GM12878 (cell line): Measurements from ENCODE around the gene DNAH1. TPM values are rescaled to one million over a fixed set of nuclear protein-coding genes. Genes with fewer than 3 reads are reported as not detected.

Experiments
- ATAC-seq: fragments of 200-7000 bp; cut with Tn5 transposase; 3 replicates; pipeline ENCODE4 v1.9.1; 2020; ENCODE audit warnings: mild to moderate bottlenecking, moderate library complexity
- BruUV-seq: library from RNA; stranded (reverse); fragments of 400-500 nt; replicated peaks from 2 replicates; lab custom pipeline; 2021; lab: Mats Ljungman, UMichigan
- CTCF ChIA-PET: fragments of 300-600 bp; sonication (Branson Sonifier 250); formaldehyde crosslinking; extraction: SDS; loops from one replicate; lab custom pipeline; 2021; ENCODE audit warnings: inconsistent platforms; lab: Yijun Ruan, JAX
- POLR2A ChIA-PET: fragments of 350-600 bp; formaldehyde crosslinking; extraction: SDS; loops from one replicate; lab custom pipeline; 2021; ENCODE audit warnings: inconsistent platforms; lab: Charles Lee
- RAD21 ChIA-PET: fragments of 300-600 bp; sonication (Branson Sonifier 250); formaldehyde crosslinking; loops from one replicate; lab custom pipeline; 2023; ENCODE audit warnings: antibody characterized with exemption; ENCODE audit not compliant: unreplicated experiment; lab: Charles Lee
- SMC1A ChIA-PET: fragments of 300-600 bp; sonication (Branson Sonifier 250); formaldehyde crosslinking; loops from one replicate; lab custom pipeline; 2023; ENCODE audit not compliant: unreplicated experiment, uncharacterized antibody; lab: Charles Lee
- DNase-seq: peaks from one replicate; pipeline ENCODE4 v3.0.0-alpha.2; 2011; ENCODE audit warnings: low read depth, low spot score
- FAIRE-seq: peaks from 3 replicates; lab custom pipeline; 2011; peaks lifted over from hg19 to GRCh38; lab: Jason Lieb, UNC
- H2AFZ ChIP-seq: 2 replicates; pipeline ENCODE4 v1.6.0; 2011; ENCODE audit warnings: low read depth, low read length, control low read depth; ENCODE audit not compliant: control insufficient read depth
- H3K27ac ChIP-seq: 2 replicates; pipeline ENCODE4 v1.5.1; 2011; ENCODE audit warnings: control low read depth; ENCODE audit not compliant: control insufficient read depth, insufficient read depth
- H3K27me3 ChIP-seq, 2 experiments: replicated peaks in 1 of 2; 2 replicates each; pipeline versions ENCODE4 v1.6.0 to v1.6.1; 2011; ENCODE audit warnings: low read length in 1 of 2; ENCODE audit not compliant: control insufficient read depth in 2 of 2, insufficient read depth in 2 of 2
- H3K36me3 ChIP-seq, 2 experiments: 2 replicates each; pipeline ENCODE4 v1.5.1; 2011; ENCODE audit warnings: low read length in 1 of 2; ENCODE audit not compliant: control insufficient read depth in 2 of 2, insufficient read depth in 2 of 2
- H3K4me1 ChIP-seq: 2 replicates; pipeline ENCODE4 v1.6.1; 2011; ENCODE audit warnings: mild to moderate bottlenecking, low read length, moderate library complexity, mixed read lengths; ENCODE audit not compliant: control insufficient read depth, insufficient read depth
- H3K4me2 ChIP-seq: 2 replicates; pipeline ENCODE4 v1.6.0; 2011; ENCODE audit warnings: control low read depth; ENCODE audit not compliant: control insufficient read depth, insufficient read depth
- H3K4me3 ChIP-seq: fragments of 200-600 bp; sonication (generic); 2 replicates; pipeline ENCODE4 v1.5.1; 2016
- H3K79me2 ChIP-seq: 2 replicates; pipeline ENCODE4 v1.6.0; 2011; ENCODE audit warnings: low read length; ENCODE audit not compliant: control insufficient read depth, insufficient read depth
- H3K9ac ChIP-seq: 2 replicates; pipeline ENCODE4 v1.8.0; 2011; ENCODE audit warnings: low read length, control low read depth, mixed read lengths; ENCODE audit not compliant: control insufficient read depth, insufficient read depth
- H3K9me3 ChIP-seq: replicated peaks from 3 replicates; pipeline ENCODE4 v1.5.1; 2011; ENCODE audit warnings: mild to moderate bottlenecking, low read length; ENCODE audit not compliant: control insufficient read depth, insufficient read depth
- H4K20me1 ChIP-seq: 2 replicates; pipeline ENCODE4 v1.6.0; 2011; ENCODE audit not compliant: control insufficient read depth, insufficient read depth
- ATF2 ChIP-seq: IDR thresholded peaks from 2 replicates; pipeline ENCODE4 v1.6.1; 2012; ENCODE audit warnings: low read length, inconsistent platforms
- BMI1 ChIP-seq: fragments of 450-650 bp; IDR thresholded peaks from 2 replicates; pipeline ENCODE4 v1.6.1; 2016; ENCODE audit warnings: mild to moderate bottlenecking, moderate library complexity, borderline replicate concordance
- CEBPZ ChIP-seq: fragments of 150-350 bp; IDR thresholded peaks from 2 replicates; pipeline ENCODE4 v1.6.1; 2016; ENCODE audit warnings: low read depth, low read length
- CTCF ChIP-seq, 3 experiments: IDR thresholded peaks in 2 of 3; conservative IDR thresholded peaks in 1 of 3; 2 replicates each; pipeline ENCODE4 v1.5.1; 2011; ENCODE audit warnings: low read depth in 3 of 3, low read length in 3 of 3, mild to moderate bottlenecking in 3 of 3, control low read depth in 2 of 3, moderate library complexity in 2 of 3, inconsistent platforms in 1 of 3, mixed read lengths in 1 of 3; ENCODE audit not compliant: control insufficient read depth in 2 of 3, insufficient read depth in 1 of 3; ENCODE audit errors: extremely low read depth in 1 of 3
- PML ChIP-seq: IDR thresholded peaks from 2 replicates; pipeline ENCODE4 v1.6.1; 2012; ENCODE audit warnings: low read length, inconsistent platforms
- POU2F2 ChIP-seq: IDR thresholded peaks from 3 replicates; pipeline ENCODE4 v1.6.1; 2011; ENCODE audit warnings: low read depth, mild to moderate bottlenecking, low read length, borderline replicate concordance
- SMAD1 ChIP-seq: fragments of 450-650 bp; IDR thresholded peaks from 2 replicates; pipeline ENCODE4 v1.6.1; 2018; ENCODE audit warnings: mild to moderate bottlenecking, low read depth; ENCODE audit not compliant: partially characterized antibody
- SMC3 ChIP-seq: IDR thresholded peaks from 2 replicates; pipeline ENCODE4 v1.6.1; 2011; ENCODE audit warnings: low read length, improper control_type of control experiment, borderline replicate concordance
- TCF3 ChIP-seq: IDR thresholded peaks from 2 replicates; pipeline ENCODE4 v1.6.1; 2012; ENCODE audit warnings: low read depth, mild to moderate bottlenecking, low read length, borderline replicate concordance; ENCODE audit not compliant: insufficient read depth
- USF1 ChIP-seq: IDR thresholded peaks from 2 replicates; pipeline ENCODE4 v1.6.1; 2011; ENCODE audit warnings: borderline replicate concordance, low read depth, mild to moderate bottlenecking, moderate library complexity, mixed read lengths, low read length; ENCODE audit not compliant: insufficient read depth; ENCODE audit errors: extremely low read length
- WGBS: methylation state at CpG from one replicate; pipeline ENCODE4 v1.1.6; 2016; ENCODE audit warnings: low lambda C conversion rate; ENCODE audit not compliant: insufficient replicate concordance, insufficient coverage; ENCODE audit errors: missing lambda C conversion rate; 5-methylcytosine and 5-hydroxymethylcytosine counted together
- in situ Hi-C: fragments of 300-500 bp; cut with MboI; formaldehyde crosslinking; loops from 9 replicates; pipeline ENCODE4 v1.14.3; 2018; ENCODE audit warnings: mixed read lengths
- intact Hi-C: fragments of 100-400 bp; cut with micrococcal nuclease; formaldehyde crosslinking; loops from one replicate; pipeline ENCODE4 v1.14.2; 2022; ENCODE audit not compliant: unreplicated experiment
- polyA plus RNA-seq, 11 experiments: library from polyadenylated mRNA; depleted of rRNA in 4 of 11; unstranded in 6 of 11; stranded (reverse) in 5 of 11; fragments of >200 nt; fragmentation: Nextera tagmentation in 4 of 11; fragmentation: Illumina TruSeq in 1 of 11; extraction: Ambion mirVana in 4 of 11; extraction: Trizol in 1 of 11; gene quantifications; 1 replicate in 1 of 11; 2 replicates in 10 of 11; pipeline versions ENCODE4 v1.2.1 to v1.2.3, GENCODE V29; 2011 to 2016; ENCODE audit warnings: inconsistent platforms in 2 of 11, missing spikeins in 2 of 11, low read depth in 1 of 11
- total RNA-seq, 4 experiments: library from RNA; depleted of rRNA in 3 of 4; stranded (reverse); fragments of >200 nt in 3 of 4; fragmentation: Illumina TruSeq in 1 of 4; extraction: Trizol in 1 of 4; gene quantifications; 2 replicates each; pipeline versions ENCODE4 v1.2.1 to v1.2.3, GENCODE V29; 2013 to 2021

The DNAH1 gene
- total and polyA plus RNA-seq, 10 of the 15 experiments (the other 5 are each of a cell fraction or from before 2014, with no cell fraction given) = 0.31 to 5.8 (median 2.7) TPM

GRCh38 chr3:52298149-52299098, 17.7 kb upstream of the DNAH1 start:
- no peaks in the 10 kb centered on the region; a peak in 2 of 4 replicates for H3K36me3 ChIP-seq
- H3K27ac ChIP-seq = no peak overlapping the region
- no peak overlapping the region for H3K4me2 ChIP-seq
- no peak overlapping the region for H3K9ac ChIP-seq
- no peaks in the 10 kb centered on the region for H3K79me2 ChIP-seq
- no peak overlapping the region for H3K4me3 ChIP-seq
- POLR2A ChIA-PET = interaction anchor here (0.5 to 2.5 kb wide), 6 partner anchors 10 to 409 kb away, joined by 3 to 16 read pairs (median 3); partner anchors contain the start of gene GLYCTK
- 62% methylated on average over 11 of the region's 17 CpGs for WGBS
- CTCF ChIA-PET = interaction anchor here (0.7 to 19.0 kb wide), 7 partner anchors 10 to 87 kb away, joined by 3 to 451 read pairs (median 5); partner anchors contain the start of gene GLYCTK
- no peak for DNase-seq
- no peak for ATAC-seq
- intact Hi-C loops = no loop called here
- no peak for TF ChIP-seq POU2F2
- TF ChIP-seq USF1 = no peak
- no peak for TF ChIP-seq ATF2
- TF ChIP-seq SMAD1 = no peak
- TF ChIP-seq CEBPZ = no peak
- no peak for TF ChIP-seq CTCF (IDR thresholded peaks at IDR 0.05 in 2 of 3, conservative IDR thresholded peaks at IDR 0.05 in 1 of 3; ENCODE audit: control insufficient read depth in 2 of 3, extremely low read depth in 1 of 3, insufficient read depth in 1 of 3, low read depth in 3 of 3, low read length in 3 of 3)
- no peak for TF ChIP-seq PML
- no peak for TF ChIP-seq BMI1
- TF ChIP-seq SMC3 = no peak
- TF ChIP-seq TCF3 = no peak
- TF ChIP-seq, all 136 proteins: peak for 0
- no TSS peak for BruUV-seq
- Histone ChIP-seq H3K4me1 (peaks cover 12% of the 10 kb centered on the region), H4K20me1 (no peaks in the 10 kb centered on the region), H3K27me3 (no peaks in the 10 kb centered on the region), H3K9me3 (no peaks in the 10 kb centered on the region), H2AFZ (no peak overlapping the region)
- FAIRE-seq = no peak
- ChIA-PET RAD21 (interaction anchor here (1.2 to 5.7 kb wide), 4 partner anchors 15 to 59 kb away, joined by 3 to 52 read pairs (median 4); partner anchors contain the start of gene TWF2), SMC1A (interaction anchor here (1.5 to 6.6 kb wide), 3 partner anchors 11 to 40 kb away, joined by 3 to 62 read pairs (median 6); no protein-coding TSS in a partner anchor)
- in situ Hi-C loops = no loop called here
